Measurements from ENCODE around the gene TMEM138. TPM values are rescaled to one million over a fixed set of nuclear protein-coding genes. Genes with fewer than 3 reads are reported as not detected.

TMEM138 gene
- total RNA-seq, 2 donors from 2014 or later, result 46.1 to 48.9 TPM

GRCh38 chr11:61347916-61348461 is 14.2 kb upstream of the TMEM138 start:
- H3K4me3 Mint-ChIP-seq, result no peak overlapping the region
- DNase-seq (no peak), ATAC-seq (peak; percentile 40)
- no peaks in the 10 kb centered on the region for H3K27me3 Mint-ChIP-seq
- H3K27ac Mint-ChIP-seq, result peak overlapping the region; percentile 19
- no peaks in the 10 kb centered on the region for H3K9me3 ChIP-seq (ENCODE audit: control insufficient read depth, low read length, poor library complexity, severe bottlenecking)
- peaks cover 7% of the 10 kb centered on the region for H3K4me1 Mint-ChIP-seq
- H3K36me3 Mint-ChIP-seq (ENCODE audit: low read depth), result peaks cover 2% of the 10 kb centered on the region

GRCh38 chr11:61349189-61349751 is 12.9 kb upstream of the TMEM138 start:
- Mint-ChIP-seq H3K36me3 (ENCODE audit: low read depth) (peaks cover 5% of the 10 kb centered on the region), H3K27me3 (no peaks in the 10 kb centered on the region), H3K27ac (no peak overlapping the region), H3K4me1 (peaks cover 13% of the 10 kb centered on the region), H3K4me3 (no peak overlapping the region)
- ATAC-seq (no peak), DNase-seq (no peak)
- H3K9me3 ChIP-seq (ENCODE audit: control insufficient read depth, low read length, poor library complexity, severe bottlenecking), result no peaks in the 10 kb centered on the region

- Mint-ChIP-seq H3K27ac (no peak overlapping the region), H3K27me3 (no peaks in the 10 kb centered on the region), H3K4me3 (no peak overlapping the region), H3K4me1 (peaks cover 13% of the 10 kb centered on the region), H3K36me3 (ENCODE audit: low read depth) (peaks cover 5% of the 10 kb centered on the region)
- no peak for ATAC-seq
- H3K9me3 ChIP-seq (ENCODE audit: control insufficient read depth, low read length, poor library complexity, severe bottlenecking), result no peaks in the 10 kb centered on the region
- DNase-seq, result no peak
Measured at GRCh38 chr11:61349916-61350315, 12.3 kb upstream of the TMEM138 start.

GRCh38 chr11:61350336-61350735 is 11.8 kb upstream of the TMEM138 start:
- Mint-ChIP-seq H3K27ac (no peak overlapping the region), H3K27me3 (no peaks in the 10 kb centered on the region), H3K36me3 (ENCODE audit: low read depth) (peaks cover 5% of the 10 kb centered on the region), H3K4me3 (no peak overlapping the region), H3K4me1 (peaks cover 15% of the 10 kb centered on the region)
- DNase-seq (no peak), ATAC-seq (no peak)
- H3K9me3 ChIP-seq (ENCODE audit: control insufficient read depth, low read length, poor library complexity, severe bottlenecking), result no peaks in the 10 kb centered on the region

- DNase-seq, result no peak
- Mint-ChIP-seq H3K4me1 (peaks cover 15% of the 10 kb centered on the region), H3K27me3 (no peaks in the 10 kb centered on the region), H3K27ac (no peak overlapping the region), H3K36me3 (ENCODE audit: low read depth) (peaks cover 5% of the 10 kb centered on the region), H3K4me3 (no peak overlapping the region)
- no peak for ATAC-seq
- no peaks in the 10 kb centered on the region for H3K9me3 ChIP-seq (ENCODE audit: control insufficient read depth, low read length, poor library complexity, severe bottlenecking)
Measured at GRCh38 chr11:61350803-61351202, 11.4 kb upstream of the TMEM138 start.

GRCh38 chr11:61352038-61352437 is 10.1 kb upstream of the TMEM138 start:
- Mint-ChIP-seq H3K4me1 (peaks cover 10% of the 10 kb centered on the region), H3K36me3 (ENCODE audit: low read depth) (peaks cover 5% of the 10 kb centered on the region), H3K27ac (no peak overlapping the region), H3K4me3 (no peak overlapping the region), H3K27me3 (no peaks in the 10 kb centered on the region)
- no peaks in the 10 kb centered on the region for H3K9me3 ChIP-seq (ENCODE audit: control insufficient read depth, low read length, poor library complexity, severe bottlenecking)
- ATAC-seq, result no peak
- no peak for DNase-seq

- Mint-ChIP-seq H3K36me3 (ENCODE audit: low read depth) (peaks cover 5% of the 10 kb centered on the region), H3K4me1 (peaks cover 10% of the 10 kb centered on the region), H3K4me3 (no peak overlapping the region), H3K27ac (no peak overlapping the region), H3K27me3 (no peaks in the 10 kb centered on the region)
- DNase-seq (no peak), ATAC-seq (no peak)
- H3K9me3 ChIP-seq (ENCODE audit: control insufficient read depth, low read length, poor library complexity, severe bottlenecking), result no peaks in the 10 kb centered on the region
Measured at GRCh38 chr11:61353131-61354067, 8.8 kb upstream of the TMEM138 start.

- no peaks in the 10 kb centered on the region for H3K27me3 Mint-ChIP-seq
- no peaks in the 10 kb centered on the region for H3K9me3 ChIP-seq (ENCODE audit: control insufficient read depth, low read length, poor library complexity, severe bottlenecking)
- peaks cover 10% of the 10 kb centered on the region for H3K4me1 Mint-ChIP-seq
- no peak overlapping the region for H3K27ac Mint-ChIP-seq
- no peak for DNase-seq
- peaks cover 5% of the 10 kb centered on the region for H3K36me3 Mint-ChIP-seq (ENCODE audit: low read depth)
- no peak for ATAC-seq
- no peak overlapping the region for H3K4me3 Mint-ChIP-seq
Measured at GRCh38 chr11:61354208-61354607, 8.0 kb upstream of the TMEM138 start.

- H3K27me3 Mint-ChIP-seq, result no peaks in the 10 kb centered on the region
- no peak overlapping the region for H3K4me3 Mint-ChIP-seq
- H3K9me3 ChIP-seq (ENCODE audit: control insufficient read depth, low read length, poor library complexity, severe bottlenecking), result no peaks in the 10 kb centered on the region
- peak overlapping the region; percentile 87 for H3K27ac Mint-ChIP-seq
- peaks cover 3% of the 10 kb centered on the region for H3K36me3 Mint-ChIP-seq (ENCODE audit: low read depth)
- DNase-seq, result no peak
- ATAC-seq, result no peak
- peaks cover 13% of the 10 kb centered on the region for H3K4me1 Mint-ChIP-seq
Measured at GRCh38 chr11:61356706-61357105, 5.5 kb upstream of the TMEM138 start.

- Mint-ChIP-seq H3K36me3 (ENCODE audit: low read depth) (peaks cover 3% of the 10 kb centered on the region), H3K27ac (peak overlapping the region; percentile 69), H3K4me1 (peaks cover 15% of the 10 kb centered on the region), H3K4me3 (no peak overlapping the region), H3K27me3 (no peaks in the 10 kb centered on the region)
- H3K9me3 ChIP-seq (ENCODE audit: control insufficient read depth, low read length, poor library complexity, severe bottlenecking), result no peaks in the 10 kb centered on the region
- DNase-seq (no peak), ATAC-seq (no peak)
Measured at GRCh38 chr11:61357233-61357893, 4.8 kb upstream of the TMEM138 start.

GRCh38 chr11:61357894-61358239 is 4.3 kb upstream of the TMEM138 start:
- no peak for ATAC-seq
- no peak overlapping the region for H3K4me3 Mint-ChIP-seq
- H3K36me3 Mint-ChIP-seq (ENCODE audit: low read depth), result peaks cover 3% of the 10 kb centered on the region
- H3K27ac Mint-ChIP-seq, result peak overlapping the region; percentile 69
- DNase-seq, result no peak
- no peaks in the 10 kb centered on the region for H3K9me3 ChIP-seq (ENCODE audit: control insufficient read depth, low read length, poor library complexity, severe bottlenecking)
- peaks cover 20% of the 10 kb centered on the region for H3K4me1 Mint-ChIP-seq
- H3K27me3 Mint-ChIP-seq, result no peaks in the 10 kb centered on the region

GRCh38 chr11:61358566-61358965 is 3.6 kb upstream of the TMEM138 start:
- Mint-ChIP-seq H3K36me3 (ENCODE audit: low read depth) (peaks cover under 1% of the 10 kb centered on the region), H3K4me3 (no peak overlapping the region), H3K27ac (no peak overlapping the region), H3K4me1 (peaks cover 19% of the 10 kb centered on the region), H3K27me3 (no peaks in the 10 kb centered on the region)
- DNase-seq (no peak), ATAC-seq (no peak)
- no peaks in the 10 kb centered on the region for H3K9me3 ChIP-seq (ENCODE audit: control insufficient read depth, low read length, poor library complexity, severe bottlenecking)

GRCh38 chr11:61359516-61359915 is 2.7 kb upstream of the TMEM138 start:
- no peak for ATAC-seq
- Mint-ChIP-seq H3K4me3 (peak overlapping the region; percentile 47), H3K27me3 (no peaks in the 10 kb centered on the region), H3K27ac (peak overlapping the region; percentile 1), H3K36me3 (ENCODE audit: low read depth) (no peaks in the 10 kb centered on the region), H3K4me1 (peaks cover 23% of the 10 kb centered on the region)
- no peaks in the 10 kb centered on the region for H3K9me3 ChIP-seq (ENCODE audit: control insufficient read depth, low read length, poor library complexity, severe bottlenecking)
- no peak for DNase-seq
